Measurements from ENCODE around the gene GRB7. TPM values are rescaled to one million over a fixed set of nuclear protein-coding genes. Genes with fewer than 3 reads are reported as not detected.

The GRB7 gene
- total and polyA plus RNA-seq, 2 experiments from 2014 or later, result 12.8 to 28.9 TPM

- Mint-ChIP-seq H3K9me3 (no peaks in the 10 kb centered on the region), H3K4me3 (no peak overlapping the region), H3K27ac (no peak overlapping the region), H3K4me1 (peaks cover 11% of the 10 kb centered on the region), H3K27me3 (ENCODE audit: insufficient read depth, low read depth, poor library complexity) (peaks cover 12% of the 10 kb centered on the region), H3K36me3 (ENCODE audit: low read depth) (peaks cover 38% of the 10 kb centered on the region)
- H3K27ac ChIP-seq (ENCODE audit: low read depth), result no peak overlapping the region
- H2AFZ ChIP-seq, result no peak overlapping the region
- H3K79me2 ChIP-seq (replicated peaks; ENCODE audit: insufficient read depth), result peaks cover 14% of the 10 kb centered on the region
- no peaks in the 10 kb centered on the region for H3K36me3 ChIP-seq (ENCODE audit: insufficient read depth)
- no peaks in the 10 kb centered on the region for H3K27me3 ChIP-seq (ENCODE audit: insufficient read depth)
- peaks cover 10% of the 10 kb centered on the region for H3K4me1 ChIP-seq (ENCODE audit: insufficient read depth)
- no peak for DNase-seq (ENCODE audit: low spot score)
- no peak for TF ChIP-seq JUNB (IDR thresholded peaks at IDR 0.05; ENCODE audit: unreplicated experiment)
- TF ChIP-seq EZH2phosphoT487 (IDR thresholded peaks at IDR 0.05; ENCODE audit: unreplicated experiment), result no peak
- TF ChIP-seq ZNF331 (CRISPR knock-in tag; IDR thresholded peaks at IDR 0.05; ENCODE audit: low read depth), result no peak
- no peak for TF ChIP-seq REST (IDR thresholded peaks at IDR 0.05; ENCODE audit: unreplicated experiment)
- no peak for TF ChIP-seq ETS1 (IDR thresholded peaks at IDR 0.05)
- TF ChIP-seq EZH2 (IDR thresholded peaks at IDR 0.05; ENCODE audit: low read depth, unreplicated experiment), result no peak
- no peak for TF ChIP-seq CREB1 (CRISPR knock-in tag; IDR thresholded peaks at IDR 0.05; ENCODE audit: low read depth)
- TF ChIP-seq ZNF114 (CRISPR knock-in tag; IDR thresholded peaks at IDR 0.05), result no peak
- TF ChIP-seq STAT1 (IDR thresholded peaks at IDR 0.05; ENCODE audit: unreplicated experiment), result no peak
- no peak for TF ChIP-seq NANOG (IDR thresholded peaks at IDR 0.05; ENCODE audit: borderline replicate concordance)
- no peak for TF ChIP-seq POLR2AphosphoS5 (IDR thresholded peaks at IDR 0.05; ENCODE audit: low read depth)
- TF ChIP-seq ZNF462 (CRISPR knock-in tag; IDR thresholded peaks at IDR 0.05), result no peak
- TF ChIP-seq CTCF (conservative IDR thresholded peaks at IDR 0.05; ENCODE audit: low read depth in 2 of 2), result no peak
- no peaks in the 10 kb centered on the region for H4K20me1 ChIP-seq (replicated peaks; ENCODE audit: insufficient read depth)
- peaks cover 8% of the 10 kb centered on the region; the same call in 1 of the 2 replicates for H3F3A ChIP-seq (replicated peaks; ENCODE audit: low read depth)
- no peak overlapping the region for H3K4me3 ChIP-seq
- ATAC-seq, result no peak
- no peak overlapping the region for H3K4me2 ChIP-seq
- no peaks in the 10 kb centered on the region for H3K9me2 ChIP-seq (ENCODE audit: insufficient read depth)
These were observed 7.8 kb downstream of the GRB7 start for GRCh38 chr17:39745335-39746144.

Measured in GM23338 (cell line).